Hindlimb muscle (tissue), 1 donor: ENCODE measurements around the gene ARHGEF11. TPM values are rescaled to one million over a fixed set of nuclear protein-coding genes. Genes with fewer than 3 reads are reported as not detected.
A peak's percentile ranks its signal among the peaks of the same experiment; 100 is the strongest.
"Not testable (repeated sequence)": the region's sequence is repeated elsewhere in the genome, so short reads cannot be mapped to it uniquely, and the experiment has no call there.

Source experiments
- DNase-seq: peaks from one replicate; pipeline ENCODE4 v3.0.0-alpha.2; 2013
- polyA plus RNA-seq: library from polyadenylated mRNA; unstranded; fragments of 120-200 nt; gene quantifications from one replicate; pipeline ENCODE4 v1.2.1, GENCODE V29; 2013; ENCODE audit not compliant: insufficient read length

ARHGEF11 gene
- 23.1 TPM for polyA plus RNA-seq

- DNase-seq: peak; percentile 96
Measured at GRCh38 chr1:157045250-157046218, at the start of gene ARHGEF11. Gene ARHGEF11, minus strand, starts transcription at chr1:157045742. Its CDS starts 1,412 bp downstream, at chr1:157044330.

- no peak for DNase-seq
Measured at GRCh38 chr1:157095091-157095490, 49.5 kb upstream of the ARHGEF11 start.

GRCh38 chr1:157092831-157093230 is 47.3 kb upstream of the ARHGEF11 start:
- peak; percentile 25 for DNase-seq

GRCh38 chr1:157091668-157092273 is 46.2 kb upstream of the ARHGEF11 start:
- no peak for DNase-seq

GRCh38 chr1:157091186-157091585 is 45.6 kb upstream of the ARHGEF11 start:
- DNase-seq: no peak

GRCh38 chr1:157090771-157091170 is 45.2 kb upstream of the ARHGEF11 start:
- peak; percentile 10 for DNase-seq

- peak; percentile 89 for DNase-seq
Measured at GRCh38 chr1:157090196-157090647, 44.7 kb upstream of the ARHGEF11 start.

- no peak for DNase-seq
Measured at GRCh38 chr1:157089789-157090188, 44.2 kb upstream of the ARHGEF11 start.

- DNase-seq: no peak
Measured at GRCh38 chr1:157088607-157089006, 43.1 kb upstream of the ARHGEF11 start.

- no peak for DNase-seq
Measured at GRCh38 chr1:157087030-157087429, 41.5 kb upstream of the ARHGEF11 start.

GRCh38 chr1:157086299-157086698 is 40.8 kb upstream of the ARHGEF11 start:
- DNase-seq: no peak

- no peak for DNase-seq
Measured at GRCh38 chr1:157085421-157085820, 39.9 kb upstream of the ARHGEF11 start.

GRCh38 chr1:157084720-157085119 is 39.2 kb upstream of the ARHGEF11 start:
- no peak for DNase-seq

- DNase-seq: no peak
Measured at GRCh38 chr1:157081707-157082106, 36.2 kb upstream of the ARHGEF11 start.

- no peak for DNase-seq
Measured at GRCh38 chr1:157080714-157081113, 35.2 kb upstream of the ARHGEF11 start.

- no peak for DNase-seq
Measured at GRCh38 chr1:157077394-157077793, 31.9 kb upstream of the ARHGEF11 start.

- DNase-seq: peak; percentile 50
Measured at GRCh38 chr1:157073944-157074685, 28.6 kb upstream of the ARHGEF11 start.

GRCh38 chr1:157069601-157070000 is 24.1 kb upstream of the ARHGEF11 start:
- peak; percentile 35 for DNase-seq

GRCh38 chr1:157059241-157059640 is 13.7 kb upstream of the ARHGEF11 start:
- DNase-seq: not testable (repeated sequence)

- no peak for DNase-seq
Measured at GRCh38 chr1:157056269-157056668, 10.7 kb upstream of the ARHGEF11 start.

GRCh38 chr1:157055729-157056128 is 10.2 kb upstream of the ARHGEF11 start:
- not testable (repeated sequence) for DNase-seq

GRCh38 chr1:157050836-157051235 is 5.3 kb upstream of the ARHGEF11 start:
- no peak for DNase-seq

- no peak for DNase-seq
Measured at GRCh38 chr1:157047062-157047410, 1.5 kb upstream of the ARHGEF11 start.
